NOMO-1 treated with DMSO at 0.1 percent for 48 hours (cell line): ENCODE results near the gene MIER3.

Experiments used
- DNase-seq: peaks from one replicate; lab custom pipeline; 2025; ENCODE audit not compliant: unreplicated experiment; lab: John Stamatoyannopoulos, UW

Gene MIER3

DNA sequence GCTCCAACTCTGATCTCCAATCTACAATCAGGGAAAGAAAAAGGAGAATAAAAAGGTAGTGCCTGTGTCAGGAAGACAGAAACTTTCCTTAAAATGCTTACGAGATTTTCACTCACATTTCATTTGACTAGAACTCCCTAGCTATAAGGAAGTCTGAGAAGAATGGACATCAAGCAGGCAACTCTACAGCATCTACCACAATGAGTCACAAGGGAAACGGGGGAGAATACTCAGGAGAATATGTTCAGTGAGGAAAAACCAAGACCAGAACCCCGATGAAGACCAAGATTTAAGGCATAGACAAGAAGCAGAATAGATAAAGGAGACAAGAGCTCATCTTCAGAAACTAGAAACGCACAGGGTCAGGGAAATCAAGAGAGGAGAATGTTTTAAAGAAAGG is 51.5 kb downstream of the MIER3 start:
- peak; percentile 9 for DNase-seq

DNA sequence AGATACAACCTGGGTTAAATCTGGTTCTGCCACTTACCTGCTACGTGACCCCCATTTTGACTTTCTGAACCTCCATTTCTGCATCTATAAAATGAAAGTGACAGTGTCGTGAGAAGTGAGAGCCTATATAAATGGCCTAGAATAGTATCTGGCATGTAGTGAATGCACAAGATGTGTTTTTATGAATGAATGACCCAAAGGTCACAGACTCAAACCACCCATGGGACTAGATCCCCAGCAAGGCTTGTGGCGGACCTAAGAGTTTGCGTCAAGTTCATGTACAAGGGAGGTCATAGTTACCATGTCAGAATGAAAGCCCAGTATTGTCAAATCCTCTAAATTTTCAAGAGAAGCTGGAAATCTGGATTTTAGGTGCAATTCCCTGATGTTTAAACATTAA is 53.7 kb downstream of the MIER3 start:
- DNase-seq: no peak

DNA sequence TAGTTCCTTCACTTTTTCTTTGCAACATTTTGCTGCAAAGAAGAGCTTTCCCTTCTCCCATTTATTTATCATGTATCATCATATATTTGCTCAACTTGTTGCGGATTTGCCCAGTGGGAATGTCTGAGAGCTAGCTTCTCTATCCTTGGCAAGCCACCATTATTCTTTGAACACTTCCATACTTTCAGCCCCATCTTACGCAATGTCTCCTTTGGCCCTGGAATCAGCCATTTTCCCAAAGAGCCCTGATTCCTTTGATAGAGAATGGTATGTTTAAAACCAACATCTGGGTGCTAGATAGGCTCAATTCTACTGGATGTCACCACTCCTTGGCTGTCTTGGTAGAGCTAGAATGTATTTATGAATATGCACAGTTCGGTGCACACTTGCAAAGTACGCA is 55.2 kb downstream of the MIER3 start:
- DNase-seq: no peak

DNA sequence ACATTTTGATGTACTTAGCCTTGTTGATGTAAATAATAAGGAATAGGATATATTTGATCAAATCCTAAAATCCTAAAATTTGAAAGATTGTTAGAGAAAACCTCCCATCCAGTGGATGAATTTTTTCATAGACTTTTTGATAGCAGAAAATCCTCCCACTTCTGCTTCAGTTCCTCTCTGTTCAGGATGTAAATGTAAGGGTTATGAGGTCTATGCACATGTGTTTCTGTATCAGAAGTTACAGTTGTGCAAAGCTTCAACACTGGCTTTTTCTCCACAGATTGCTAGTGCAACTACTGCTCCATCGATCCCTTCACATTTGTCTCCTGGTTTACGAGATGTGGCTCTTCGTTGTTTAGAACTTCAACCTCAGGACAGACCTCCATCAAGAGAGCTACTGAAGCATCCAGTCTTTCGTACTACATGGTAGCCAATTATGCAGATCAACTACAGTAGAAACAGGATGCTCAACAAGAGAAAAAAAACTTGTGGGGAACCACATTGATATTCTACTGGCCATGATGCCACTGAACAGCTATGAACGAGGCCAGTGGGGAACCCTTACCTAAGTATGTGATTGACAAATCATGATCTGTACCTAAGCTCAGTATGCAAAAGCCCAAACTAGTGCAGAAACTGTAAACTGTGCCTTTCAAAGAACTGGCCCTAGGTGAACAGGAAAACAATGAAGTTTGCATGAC is 58.5 kb downstream of the MIER3 start:
- DNase-seq: no peak

DNA sequence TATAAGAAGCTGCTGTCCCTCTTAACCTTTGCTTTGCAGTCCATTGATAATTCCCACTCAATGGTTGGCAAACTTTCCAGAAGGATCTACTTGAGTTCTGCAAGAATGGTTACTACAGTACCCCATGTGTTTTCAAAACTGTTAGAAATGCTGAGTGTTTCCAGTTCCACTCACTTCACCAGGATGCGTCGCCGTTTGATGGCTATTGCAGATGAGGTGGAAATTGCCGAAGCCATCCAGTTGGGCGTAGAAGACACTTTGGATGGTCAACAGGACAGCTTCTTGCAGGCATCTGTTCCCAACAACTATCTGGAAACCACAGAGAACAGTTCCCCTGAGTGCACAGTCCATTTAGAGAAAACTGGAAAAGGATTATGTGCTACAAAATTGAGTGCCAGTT is 70.4 kb downstream of the MIER3 start:
- DNase-seq: no peak

DNA sequence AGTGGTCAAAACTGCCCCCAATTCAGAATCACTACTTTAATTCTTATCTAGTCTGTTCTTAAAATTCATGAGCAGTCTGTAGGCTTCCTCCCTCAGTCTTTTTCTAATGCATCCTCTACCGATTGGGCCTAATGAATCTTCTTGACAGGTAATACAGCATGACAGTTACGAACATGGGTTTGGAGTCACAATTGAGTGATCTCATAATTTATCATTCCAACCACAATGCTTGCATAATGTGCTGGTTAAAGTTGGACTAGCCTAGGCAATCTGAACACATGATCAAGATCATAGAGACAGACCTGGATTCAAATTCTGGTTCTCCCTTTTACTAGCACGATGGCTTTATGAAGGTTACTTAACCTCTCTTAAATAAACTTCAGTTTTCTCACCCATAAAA is 75.6 kb downstream of the MIER3 start:
- DNase-seq: peak; percentile 38

DNA sequence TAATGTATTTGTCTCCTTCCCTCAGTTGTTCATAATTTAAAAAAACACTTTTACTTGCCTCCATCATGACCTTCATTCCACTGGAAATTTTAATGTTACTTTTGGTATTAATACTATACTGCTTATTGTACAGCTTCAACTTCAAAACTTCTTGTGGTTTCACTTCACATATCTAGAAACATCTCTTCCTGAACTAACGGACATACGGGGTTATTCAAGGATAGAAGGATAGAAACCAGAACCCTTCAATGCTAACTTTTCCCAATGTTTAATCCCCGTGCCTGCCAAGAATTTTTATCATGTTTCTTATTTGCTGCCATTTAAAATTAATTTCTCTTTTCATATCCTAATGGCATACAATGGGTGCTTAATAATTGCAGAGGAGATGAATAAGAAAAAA is 78.9 kb downstream of the MIER3 start:
- no peak for DNase-seq

DNA sequence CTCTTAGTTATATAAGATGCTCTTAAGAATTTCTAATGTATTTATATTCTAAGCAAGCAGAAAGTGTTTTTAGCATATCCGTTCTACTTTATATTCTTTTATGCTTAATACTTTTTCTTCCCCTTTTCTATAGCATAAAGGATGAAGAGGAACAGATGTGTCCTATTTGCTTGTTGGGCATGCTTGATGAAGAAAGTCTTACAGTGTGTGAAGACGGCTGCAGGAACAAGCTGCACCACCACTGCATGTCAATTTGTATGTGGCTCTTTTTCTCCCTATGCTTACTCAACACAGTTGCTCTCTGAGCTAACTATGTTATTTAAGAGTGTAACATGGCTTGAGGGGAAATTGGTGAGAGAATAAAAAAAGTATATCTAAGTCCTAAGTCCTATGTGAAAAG is 80.1 kb downstream of the MIER3 start:
- DNase-seq: no peak
